Skeletal muscle satellite cell (primary cell): ENCODE measurements around the gene GRIN3A. TPM values are rescaled to one million over a fixed set of nuclear protein-coding genes. Genes with fewer than 3 reads are reported as not detected.

Source experiments
- H3K27me3 ChIP-seq: 2 replicates; pipeline ENCODE4 v1.7.0; 2013; ENCODE audit warnings: low read length; ENCODE audit not compliant: control insufficient read depth, insufficient read depth
- H3K36me3 ChIP-seq: 2 replicates; pipeline ENCODE4 v1.7.0; 2013; ENCODE audit warnings: mild to moderate bottlenecking, control low read depth, low read length; ENCODE audit not compliant: insufficient read depth
- H3K4me1 ChIP-seq: 2 replicates; pipeline ENCODE4 v1.7.0; 2013; ENCODE audit warnings: low read length; ENCODE audit not compliant: control insufficient read depth, insufficient read depth
- H3K4me2 ChIP-seq: 2 replicates; pipeline ENCODE4 v1.7.0; 2013; ENCODE audit warnings: mild to moderate bottlenecking, low read length
- H3K4me3 ChIP-seq: 2 replicates; pipeline ENCODE4 v1.7.0; 2013; ENCODE audit warnings: low read length
- H3K9ac ChIP-seq: 2 replicates; pipeline ENCODE4 v1.7.0; 2013; ENCODE audit warnings: mild to moderate bottlenecking, low read depth, low read length, moderate library complexity
- H3K9me3 ChIP-seq: replicated peaks from 2 replicates; pipeline ENCODE4 v1.7.0; 2013; ENCODE audit warnings: mild to moderate bottlenecking, control low read depth, low read length
- total RNA-seq: library from RNA; depleted of rRNA; stranded (reverse); fragments of >200 nt; gene quantifications from 2 replicates; pipeline ENCODE4 v1.2.3, GENCODE V29; 2012; rRNA removed

GRIN3A gene
- total RNA-seq: not detected in 2 replicates

- Histone ChIP-seq H3K4me1 (no peaks in the 10 kb centered on the region), H3K4me3 (peak within 1 kb of the TSS; percentile 47)
These were observed at the start of gene GRIN3A for GRCh38 chr9:101738566-101739183. Gene GRIN3A, minus strand, starts transcription at chr9:101738647. Its CDS starts 668 bp downstream, at chr9:101737979.

GRCh38 chr9:101787891-101788290 lies 49.4 kb upstream of the GRIN3A start:
- Histone ChIP-seq H3K9me3 (no peaks in the 10 kb centered on the region), H3K36me3 (no peaks in the 10 kb centered on the region), H3K9ac (no peak overlapping the region), H3K4me2 (no peak overlapping the region), H3K4me1 (no peaks in the 10 kb centered on the region), H3K27me3 (no peaks in the 10 kb centered on the region), H3K4me3 (no peak overlapping the region)

More at GRCh38 chr9:101738566-101739183, at the start of gene GRIN3A:
- Histone ChIP-seq H3K9me3 (no peaks in the 10 kb centered on the region), H3K9ac (no peak within 1 kb of the TSS), H3K36me3 (no peaks in the 10 kb centered on the region), H3K27me3 (peaks cover 40% of the 10 kb centered on the region), H3K4me2 (peak within 1 kb of the TSS; percentile 67)

GRCh38 chr9:101778332-101778731 lies 39.9 kb upstream of the GRIN3A start:
- Histone ChIP-seq H3K9me3 (no peaks in the 10 kb centered on the region), H3K27me3 (no peaks in the 10 kb centered on the region), H3K36me3 (no peaks in the 10 kb centered on the region), H3K4me1 (no peaks in the 10 kb centered on the region), H3K4me2 (no peak overlapping the region), H3K9ac (no peak overlapping the region), H3K4me3 (no peak overlapping the region)

- Histone ChIP-seq H3K4me3 (no peak overlapping the region), H3K9ac (no peak overlapping the region)
These were observed 26.0 kb upstream of the GRIN3A start for GRCh38 chr9:101764472-101764871.

GRCh38 chr9:101758304-101758930 lies 20.0 kb upstream of the GRIN3A start:
- Histone ChIP-seq H3K4me2 (no peak overlapping the region), H3K36me3 (no peaks in the 10 kb centered on the region)

More at GRCh38 chr9:101764472-101764871, 26.0 kb upstream of the GRIN3A start:
- Histone ChIP-seq H3K27me3 (no peaks in the 10 kb centered on the region), H3K9me3 (no peaks in the 10 kb centered on the region), H3K36me3 (no peaks in the 10 kb centered on the region), H3K4me2 (no peak overlapping the region), H3K4me1 (no peaks in the 10 kb centered on the region)

GRCh38 chr9:101753716-101754115 lies 15.3 kb upstream of the GRIN3A start:
- Histone ChIP-seq H3K4me2 (no peak overlapping the region), H3K9ac (no peak overlapping the region), H3K4me1 (no peaks in the 10 kb centered on the region), H3K36me3 (no peaks in the 10 kb centered on the region), H3K27me3 (no peaks in the 10 kb centered on the region), H3K4me3 (no peak overlapping the region), H3K9me3 (no peaks in the 10 kb centered on the region)

More at GRCh38 chr9:101758304-101758930, 20.0 kb upstream of the GRIN3A start:
- H3K9ac ChIP-seq: no peak overlapping the region
- H3K4me3 ChIP-seq: no peak overlapping the region
- H3K9me3 ChIP-seq: no peaks in the 10 kb centered on the region
- H3K27me3 ChIP-seq: no peaks in the 10 kb centered on the region
- no peaks in the 10 kb centered on the region for H3K4me1 ChIP-seq

- Histone ChIP-seq H3K4me1 (no peaks in the 10 kb centered on the region), H3K4me2 (no peak overlapping the region), H3K36me3 (no peaks in the 10 kb centered on the region), H3K4me3 (no peak overlapping the region), H3K9ac (no peak overlapping the region), H3K27me3 (no peaks in the 10 kb centered on the region), H3K9me3 (no peaks in the 10 kb centered on the region)
These were observed 13.4 kb upstream of the GRIN3A start for GRCh38 chr9:101751895-101752294.

GRCh38 chr9:101739311-101739710 lies 864 bp upstream of the GRIN3A start:
- Histone ChIP-seq H3K4me1 (no peaks in the 10 kb centered on the region), H3K36me3 (no peaks in the 10 kb centered on the region), H3K4me2 (no peak overlapping the region), H3K4me3 (no peak overlapping the region), H3K27me3 (peaks cover 40% of the 10 kb centered on the region), H3K9ac (no peak overlapping the region), H3K9me3 (no peaks in the 10 kb centered on the region)

GRCh38 chr9:101737705-101738565 lies 512 bp downstream of the GRIN3A start:
- H3K9ac ChIP-seq: no peak overlapping the region
- peaks cover 40% of the 10 kb centered on the region for H3K27me3 ChIP-seq

GRCh38 chr9:101737165-101737704 lies 1.2 kb downstream of the GRIN3A start:
- Histone ChIP-seq H3K9me3 (no peaks in the 10 kb centered on the region), H3K36me3 (no peaks in the 10 kb centered on the region), H3K4me1 (no peaks in the 10 kb centered on the region), H3K4me2 (no peak overlapping the region), H3K27me3 (peaks cover 40% of the 10 kb centered on the region), H3K4me3 (no peak overlapping the region), H3K9ac (no peak overlapping the region)

More at GRCh38 chr9:101737705-101738565, 512 bp downstream of the GRIN3A start:
- Histone ChIP-seq H3K4me1 (no peaks in the 10 kb centered on the region), H3K9me3 (no peaks in the 10 kb centered on the region), H3K4me3 (peak overlapping the region; percentile 47), H3K36me3 (no peaks in the 10 kb centered on the region), H3K4me2 (peak overlapping the region; percentile 67)

- H3K9ac ChIP-seq: no peak overlapping the region
- H3K4me3 ChIP-seq: no peak overlapping the region
- no peak overlapping the region for H3K4me2 ChIP-seq
- no peaks in the 10 kb centered on the region for H3K9me3 ChIP-seq
- H3K36me3 ChIP-seq: no peaks in the 10 kb centered on the region
- H3K4me1 ChIP-seq: no peaks in the 10 kb centered on the region
- H3K27me3 ChIP-seq: peaks cover 40% of the 10 kb centered on the region
These were observed 1.7 kb downstream of the GRIN3A start for GRCh38 chr9:101736717-101737116.
